Activated naive CD4-positive, alpha-beta T cell treated with anti-CD3 and anti-CD28 coated beads, Interleukin-2, amount 50 U/mL, for 72 hours (primary cell): ENCODE results near the gene EARS2. TPM values are rescaled to one million over a fixed set of nuclear protein-coding genes. Genes with fewer than 3 reads are reported as not detected.
"Not testable (repeated sequence)": the region's sequence is repeated elsewhere in the genome, so short reads cannot be mapped to it uniquely, and the experiment has no call there.

ENCODE experiments used
- ATAC-seq, 2 donors: fragments of 150-1000 bp; cut with Tn5 transposase; 2 replicates each; pipeline ENCODE4 v1.10.0; 2021; ENCODE audit warnings: mild to moderate bottlenecking in 2 of 2, moderate library complexity in 2 of 2
- DNase-seq, 2 donors: peaks; one replicate each; pipeline ENCODE4 v3.0.0; 2021 to 2022; ENCODE audit warnings: low spot score in 2 of 2
- H3K27ac Mint-ChIP-seq, 2 donors: one replicate each; pipeline ENCODE4 v1.8.0; 2022; ENCODE audit warnings: mild to moderate bottlenecking in 2 of 2, mixed read lengths in 2 of 2
- H3K36me3 Mint-ChIP-seq, 2 donors: one replicate each; pipeline ENCODE4 v1.8.0; 2022; ENCODE audit warnings: mixed read lengths in 2 of 2
- H3K9me3 Mint-ChIP-seq, 2 donors: one replicate each; pipeline ENCODE4 v1.8.0; 2022; ENCODE audit warnings: mixed read lengths in 2 of 2
- total RNA-seq, 2 donors: library from RNA; stranded (reverse); gene quantifications; one replicate each; pipeline ENCODE4 v1.2.3, GENCODE V29; 2022

Gene EARS2
- total RNA-seq, 2 donors from 2014 or later, result 22.9 to 30.6 TPM

DNA sequence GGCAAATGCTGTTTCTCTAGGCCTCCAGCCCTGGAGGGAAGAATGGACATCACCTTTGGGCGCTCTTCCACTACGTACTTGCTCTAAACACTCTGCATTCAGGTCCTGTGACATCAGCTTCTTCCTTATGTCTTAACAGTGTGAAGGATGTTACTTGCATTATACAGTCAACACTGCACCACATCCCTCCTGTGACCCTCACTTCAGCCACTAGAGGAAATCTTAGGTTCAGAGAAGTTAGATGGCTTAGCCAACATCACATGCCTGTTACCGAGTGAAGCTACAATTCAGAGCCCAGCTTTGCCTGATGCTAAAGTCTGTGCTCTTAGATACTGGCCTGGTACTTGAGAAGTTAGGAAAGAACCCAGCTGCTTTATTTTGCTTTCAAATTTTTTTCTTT is 18.7 kb upstream of the EARS2 start:
- no peaks in the 10 kb centered on the region for H3K9me3 Mint-ChIP-seq
- DNase-seq, result no peak
- peaks cover 0 to 8% of the 10 kb centered on the region in 2 donors for H3K36me3 Mint-ChIP-seq
- peak in 1 of 2 donors; percentile 38 for ATAC-seq
- H3K27ac Mint-ChIP-seq, result no peak overlapping the region

DNA sequence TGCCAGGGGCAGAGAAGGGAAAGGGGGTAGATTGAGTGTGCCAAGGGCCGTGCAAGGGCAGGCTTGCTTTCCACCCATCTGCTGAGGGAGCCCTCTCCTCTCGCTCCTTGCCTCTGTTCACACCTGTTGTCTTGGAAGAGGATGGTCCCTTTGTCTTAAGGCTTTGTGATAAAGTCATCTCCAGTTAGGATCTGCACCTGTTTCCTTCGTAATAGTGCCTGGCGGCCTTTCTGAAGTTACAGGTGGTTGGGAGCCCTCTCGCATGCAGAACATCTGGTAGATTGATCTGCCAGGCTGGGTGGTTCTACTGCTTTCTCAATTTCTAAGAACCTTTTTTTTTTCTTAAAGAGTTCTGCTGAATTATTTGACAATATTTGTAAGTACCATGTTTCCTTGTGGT is 16.7 kb upstream of the EARS2 start:
- H3K27ac Mint-ChIP-seq, result no peak overlapping the region
- no peaks in the 10 kb centered on the region for H3K9me3 Mint-ChIP-seq
- peaks cover 4 to 6% of the 10 kb centered on the region in 2 donors for H3K36me3 Mint-ChIP-seq
- ATAC-seq, result no peak
- DNase-seq, result no peak

DNA sequence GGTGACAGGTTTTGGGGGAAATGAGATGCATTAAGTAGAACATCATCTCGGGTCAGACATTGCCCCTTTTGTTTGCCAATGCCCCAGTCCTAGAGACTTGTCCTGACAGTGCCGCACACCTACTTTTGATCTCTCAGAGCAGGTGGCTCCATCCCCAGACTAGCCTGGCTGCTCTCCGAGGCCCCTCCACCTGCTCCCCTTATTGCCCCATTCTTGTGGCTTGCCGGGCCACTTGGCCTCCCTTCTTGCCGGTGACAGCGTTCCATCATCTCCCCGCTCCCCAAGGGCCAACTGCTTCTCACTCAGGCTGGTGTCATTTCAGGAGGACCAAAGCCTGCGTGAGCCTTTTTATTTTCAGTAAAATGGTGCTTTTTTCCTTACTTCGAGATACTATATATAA is 15.2 kb upstream of the EARS2 start:
- no peak overlapping the region for H3K27ac Mint-ChIP-seq
- DNase-seq, result no peak
- ATAC-seq, result no peak

DNA sequence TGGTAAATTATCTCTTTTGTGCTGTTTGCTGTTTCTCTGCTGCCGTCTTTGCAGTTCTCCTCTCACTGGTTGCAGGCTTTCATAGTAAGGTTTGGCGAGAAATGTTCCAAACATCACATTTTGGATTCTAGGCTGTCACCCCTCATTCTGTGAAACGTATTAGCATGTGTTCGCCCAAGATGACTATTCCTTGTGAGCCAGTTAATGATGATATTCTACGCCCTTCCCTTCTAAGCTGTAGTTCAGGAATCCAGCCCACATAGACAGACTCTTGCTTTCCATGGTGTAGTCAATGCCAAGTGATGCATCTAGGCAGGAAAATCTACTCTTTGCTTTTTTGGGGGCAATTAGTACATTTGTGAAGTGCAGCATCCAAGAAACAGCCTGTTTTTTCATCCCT is 14.7 kb upstream of the EARS2 start:
- ATAC-seq (no peak), DNase-seq (no peak)
- Mint-ChIP-seq H3K9me3 (no peaks in the 10 kb centered on the region), H3K27ac (no peak overlapping the region), H3K36me3 (peaks cover 6 to 9% of the 10 kb centered on the region in 2 donors)

More for the DNA sequence above, 15.2 kb upstream of the EARS2 start:
- Mint-ChIP-seq H3K36me3 (peaks cover 6 to 8% of the 10 kb centered on the region in 2 donors), H3K9me3 (no peaks in the 10 kb centered on the region)

DNA sequence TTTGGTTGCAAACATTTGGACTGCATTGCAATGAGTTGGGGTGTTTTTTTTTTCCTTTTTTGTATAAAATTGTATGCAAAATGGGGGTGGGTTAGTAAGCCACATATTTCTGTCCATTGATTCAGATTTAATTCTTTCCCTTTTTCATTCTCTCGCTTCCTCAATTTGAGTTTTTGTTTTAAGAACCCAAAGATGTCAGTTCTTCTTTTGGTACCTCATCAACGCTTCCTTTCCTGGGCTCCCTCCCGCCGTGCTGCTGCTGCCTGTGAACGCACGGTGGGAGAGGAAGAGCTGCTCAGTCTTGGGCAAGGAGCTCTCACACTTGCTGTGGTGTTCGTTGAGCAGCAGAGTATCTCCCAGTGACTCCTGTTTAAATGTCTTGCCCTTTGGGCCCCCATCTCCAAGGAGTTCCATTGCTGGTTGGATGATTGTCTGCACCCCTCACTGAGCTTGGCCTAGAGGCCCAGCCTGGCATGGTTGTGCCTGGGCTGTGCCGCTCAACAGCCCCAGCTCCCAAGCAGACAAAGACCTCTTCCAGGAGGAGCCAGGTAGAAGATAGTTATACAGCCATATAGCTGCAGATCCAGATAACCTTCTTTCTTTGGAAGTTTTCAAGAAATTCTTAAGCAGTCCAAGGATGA is 14.0 kb upstream of the EARS2 start:
- peak overlapping the region in 1 of 2 donors; percentile 47 for H3K27ac Mint-ChIP-seq
- ATAC-seq (no peak), DNase-seq (no peak)
- H3K9me3 Mint-ChIP-seq, result no peaks in the 10 kb centered on the region
- peaks cover 6 to 9% of the 10 kb centered on the region in 2 donors for H3K36me3 Mint-ChIP-seq

DNA sequence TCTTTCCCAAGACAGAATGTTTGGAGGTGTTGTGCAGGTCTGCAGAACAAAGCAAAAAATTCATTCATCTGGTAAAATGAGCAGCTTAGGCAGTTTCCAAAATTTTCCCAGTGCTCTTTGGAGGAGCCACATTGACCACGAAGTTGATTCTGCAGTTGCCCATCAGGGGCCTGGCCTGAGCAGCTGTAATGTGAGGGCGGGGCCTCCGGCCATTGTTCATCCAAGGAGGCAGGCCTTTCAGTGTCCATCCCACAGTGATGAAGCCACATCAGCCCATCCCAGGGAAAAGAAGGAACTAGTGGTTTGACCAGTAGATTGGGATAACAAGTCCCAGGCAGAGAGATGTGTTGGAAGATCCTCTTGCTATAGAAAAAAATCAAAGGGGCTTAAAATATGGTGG is 10.5 kb upstream of the EARS2 start:
- no peaks in the 10 kb centered on the region for H3K9me3 Mint-ChIP-seq
- ATAC-seq, result no peak
- DNase-seq, result no peak
- no peak overlapping the region for H3K27ac Mint-ChIP-seq
- peaks cover 14 to 18% of the 10 kb centered on the region in 2 donors for H3K36me3 Mint-ChIP-seq

DNA sequence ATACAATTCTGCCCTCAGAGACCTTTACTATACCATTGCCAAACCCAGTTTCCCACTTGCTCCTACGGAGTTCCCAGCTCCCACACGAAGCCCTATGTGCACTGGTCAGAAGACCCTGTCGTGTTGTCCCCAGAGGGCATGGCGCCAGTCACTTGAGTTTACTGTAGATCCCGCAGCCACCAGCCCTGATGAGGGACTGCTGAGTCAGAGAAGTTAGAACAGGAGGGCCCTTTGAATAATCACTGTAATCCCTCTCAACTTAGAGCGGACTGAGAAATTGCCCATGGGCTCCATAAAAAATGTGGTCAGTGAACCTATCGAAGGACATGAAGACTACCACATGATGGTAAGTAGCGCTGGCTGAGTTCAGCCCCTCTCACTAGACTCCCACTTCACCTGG is 9.6 kb upstream of the EARS2 start:
- Mint-ChIP-seq H3K36me3 (peaks cover 14 to 24% of the 10 kb centered on the region in 2 donors), H3K27ac (peak overlapping the region in 1 of 2 donors; percentile 36), H3K9me3 (no peaks in the 10 kb centered on the region)
- DNase-seq (no peak), ATAC-seq (no peak)

DNA sequence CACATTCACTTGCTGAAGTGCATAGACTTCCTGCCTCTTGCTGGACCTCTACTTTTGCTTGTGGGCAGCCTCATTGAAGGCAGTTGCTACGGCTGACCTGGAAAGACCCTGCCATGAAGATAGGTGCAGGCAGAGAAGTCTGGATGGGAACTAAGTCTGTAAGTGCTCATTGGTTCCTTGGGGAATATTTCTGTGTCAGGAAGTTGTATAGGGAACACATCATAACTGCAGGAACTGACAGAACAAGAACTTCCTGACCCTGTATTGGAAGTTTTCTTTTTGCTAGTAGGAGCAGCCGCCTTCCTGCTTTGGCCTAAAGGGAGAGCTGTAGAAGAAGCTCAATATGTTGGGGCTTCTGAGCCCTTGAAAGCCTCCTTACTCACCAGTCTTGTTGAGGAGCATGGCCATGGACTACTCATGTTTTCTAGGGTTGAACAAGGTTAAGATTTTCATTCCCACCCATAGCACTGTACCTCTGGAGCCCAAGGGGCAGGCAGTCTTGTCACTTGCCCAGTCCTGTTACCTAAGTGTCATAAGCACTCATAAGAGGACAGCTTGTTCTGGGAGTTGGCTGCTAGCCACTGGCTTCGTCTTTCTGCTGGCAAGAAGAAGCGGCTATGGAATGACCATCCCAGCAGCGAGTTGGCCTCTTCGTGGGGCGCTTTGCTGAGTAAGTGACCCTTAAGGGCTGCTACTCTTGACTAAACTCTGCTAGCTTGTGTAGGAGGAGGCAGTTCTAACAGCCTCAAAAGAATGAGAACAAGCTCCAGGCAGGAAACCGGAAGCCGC is 7.6 kb upstream of the EARS2 start:
- DNase-seq (no peak), ATAC-seq (no peak)
- Mint-ChIP-seq H3K9me3 (no peaks in the 10 kb centered on the region), H3K36me3 (peaks cover 12 to 22% of the 10 kb centered on the region in 2 donors), H3K27ac (no peak overlapping the region)

DNA sequence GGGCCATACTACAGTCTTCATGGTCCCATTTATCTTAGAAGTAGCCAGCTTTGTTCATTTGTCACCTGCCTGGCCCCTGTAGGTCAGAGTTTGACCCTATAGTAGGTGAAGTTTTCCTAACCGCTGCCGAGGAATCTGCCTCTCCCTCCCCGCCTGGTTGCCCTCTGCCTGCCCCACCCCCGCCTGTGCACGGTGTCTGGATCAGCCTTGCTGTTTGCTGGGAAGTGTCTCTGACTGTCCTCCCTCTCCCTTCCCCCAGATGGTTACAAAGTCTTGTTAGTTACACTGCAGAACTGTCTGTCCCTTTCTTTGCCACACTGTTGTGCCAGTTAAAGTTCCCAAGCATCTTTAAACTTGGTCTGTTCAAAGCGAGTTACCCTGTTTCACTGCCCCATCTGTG is 6.0 kb upstream of the EARS2 start:
- DNase-seq, result no peak
- no peak for ATAC-seq
- H3K27ac Mint-ChIP-seq, result peak overlapping the region in 1 of 2 donors; percentile 53
- no peaks in the 10 kb centered on the region for H3K9me3 Mint-ChIP-seq
- H3K36me3 Mint-ChIP-seq, result peaks cover 8 to 20% of the 10 kb centered on the region in 2 donors

DNA sequence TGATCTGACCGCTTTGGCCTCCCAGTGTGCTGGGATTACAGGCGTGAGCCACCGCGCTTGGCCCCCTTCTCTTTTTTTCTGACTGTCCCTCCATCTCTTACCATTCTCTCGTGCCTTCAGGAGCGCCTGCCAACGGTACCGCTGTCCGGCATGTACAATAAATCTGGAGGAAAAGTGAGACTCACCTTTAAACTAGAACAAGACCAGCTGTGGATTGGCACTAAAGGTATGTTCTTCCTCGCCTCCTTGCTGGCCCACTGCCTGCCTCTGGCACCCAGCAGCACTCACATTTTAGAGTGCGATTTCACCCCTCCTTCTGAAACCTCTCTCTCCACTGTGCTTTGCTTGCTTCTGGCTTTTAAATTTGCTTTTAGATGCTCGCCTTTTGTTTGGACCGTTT is 5.4 kb upstream of the EARS2 start:
- peaks cover 8 to 17% of the 10 kb centered on the region in 2 donors for H3K36me3 Mint-ChIP-seq
- ATAC-seq (no peak), DNase-seq (no peak)
- peak overlapping the region; percentile 53 to 88 for H3K27ac Mint-ChIP-seq
- no peaks in the 10 kb centered on the region for H3K9me3 Mint-ChIP-seq

DNA sequence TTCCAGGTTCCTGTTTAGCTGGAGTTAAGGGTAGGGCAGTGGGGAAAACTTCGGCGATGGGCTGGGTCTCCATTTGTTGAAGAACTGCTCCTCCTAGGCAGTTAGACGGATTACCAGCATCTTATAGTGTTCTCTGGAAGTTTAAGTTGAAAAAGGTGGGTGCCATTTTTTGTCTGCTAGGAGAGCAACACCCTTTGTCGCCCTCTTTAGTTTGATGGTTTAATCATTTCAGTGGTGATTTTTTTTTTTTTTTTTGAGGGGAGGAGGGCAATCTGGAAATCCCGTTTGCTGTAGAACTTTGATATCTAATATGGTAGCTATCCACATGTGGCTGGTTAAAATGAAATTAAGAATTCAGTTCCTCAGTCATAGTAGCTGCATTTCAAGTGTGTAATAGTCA is 4.4 kb upstream of the EARS2 start:
- Mint-ChIP-seq H3K27ac (peak overlapping the region; percentile 54 to 74), H3K36me3 (peaks cover 14 to 22% of the 10 kb centered on the region in 2 donors), H3K9me3 (no peaks in the 10 kb centered on the region)
- ATAC-seq (no peak), DNase-seq (no peak)

DNA sequence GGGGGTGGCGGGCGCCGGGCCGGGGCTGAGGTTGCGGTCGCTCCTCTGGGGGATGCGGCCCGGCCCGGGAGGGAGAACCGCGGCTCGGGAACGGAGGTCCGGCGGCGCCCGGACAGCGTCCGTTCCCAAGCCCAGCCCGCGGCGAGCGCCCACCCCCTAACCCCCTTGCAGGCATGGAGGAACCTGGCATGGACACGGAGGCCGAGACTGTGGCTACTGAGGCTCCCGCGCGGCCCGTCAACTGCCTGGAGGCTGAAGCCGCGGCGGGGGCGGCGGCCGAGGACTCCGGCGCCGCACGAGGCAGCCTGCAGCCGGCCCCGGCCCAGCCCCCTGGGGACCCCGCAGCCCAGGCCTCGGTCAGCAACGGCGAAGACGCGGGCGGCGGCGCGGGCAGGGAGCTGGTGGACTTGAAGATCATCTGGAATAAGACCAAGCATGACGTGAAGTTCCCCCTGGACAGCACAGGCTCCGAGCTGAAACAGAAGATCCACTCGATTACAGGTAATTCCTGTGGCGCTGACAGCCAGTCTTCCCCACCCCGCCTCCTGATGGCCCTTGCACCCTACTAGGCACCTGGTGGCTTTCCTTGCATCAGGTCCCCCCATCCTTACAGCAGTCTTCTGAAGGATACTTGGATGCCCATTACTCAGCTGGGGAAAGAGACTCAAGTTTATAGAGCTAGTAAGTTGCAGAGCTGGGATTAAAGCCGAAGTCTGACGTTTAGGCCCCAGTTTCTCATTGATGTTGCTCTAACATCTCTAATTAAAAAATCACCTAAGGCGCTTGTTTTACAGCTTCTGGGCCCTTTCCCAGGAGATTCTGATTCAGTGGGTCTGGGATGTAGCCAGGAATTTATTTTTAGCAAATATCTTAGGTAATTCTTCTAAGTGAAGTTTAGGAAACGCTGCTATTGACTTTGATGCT is 891 bp upstream of the EARS2 start:
- Mint-ChIP-seq H3K27ac (peak overlapping the region; percentile 94 to 98), H3K9me3 (no peaks in the 10 kb centered on the region), H3K36me3 (peaks cover 8 to 17% of the 10 kb centered on the region in 2 donors)
- DNase-seq (no peak), ATAC-seq (peak in 1 of 2 donors; percentile 4)

DNA sequence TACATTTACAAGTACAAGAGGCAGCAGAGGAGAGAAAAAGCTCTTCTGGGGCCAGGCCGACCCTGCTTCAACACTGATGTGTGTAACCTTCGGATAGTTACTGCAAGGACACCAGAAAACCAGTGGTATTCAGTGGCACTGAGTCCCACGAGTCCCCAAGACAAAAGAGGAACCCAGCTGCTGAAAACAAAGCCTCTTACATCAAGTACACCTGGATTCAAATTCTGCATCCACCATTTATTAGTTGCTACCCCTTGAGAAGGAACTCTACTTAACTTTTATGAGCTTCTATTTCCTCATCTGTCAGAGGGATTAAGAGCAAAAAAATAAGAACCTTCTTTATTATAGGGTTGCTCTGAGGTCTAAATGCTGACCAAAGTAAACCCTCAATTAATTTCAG is 2.6 kb downstream of the EARS2 start:
- Mint-ChIP-seq H3K36me3 (peaks cover 9 to 14% of the 10 kb centered on the region in 2 donors), H3K9me3 (no peaks in the 10 kb centered on the region), H3K27ac (no peak overlapping the region)
- ATAC-seq (no peak), DNase-seq (no peak)

DNA sequence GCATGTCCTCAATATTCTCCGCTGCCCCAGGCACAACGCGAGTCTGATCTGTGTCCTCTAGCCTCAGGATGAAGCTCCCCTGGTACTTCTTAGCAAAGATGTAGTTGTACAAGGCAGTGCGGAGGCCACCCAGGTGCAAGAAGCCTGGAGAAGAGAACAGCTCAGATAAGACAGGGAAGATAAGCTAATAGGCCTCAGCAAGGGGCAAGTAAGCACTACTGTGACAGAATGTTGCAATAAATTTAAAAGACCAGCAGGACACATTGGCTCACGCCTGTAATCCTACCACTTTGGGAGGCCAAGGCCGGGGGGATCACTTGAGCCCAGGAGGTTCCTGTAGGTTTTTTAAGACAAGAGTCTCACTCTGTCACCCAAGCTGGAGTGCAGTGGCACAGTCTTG is 5.0 kb downstream of the EARS2 start:
- no peak overlapping the region for H3K27ac Mint-ChIP-seq
- no peaks in the 10 kb centered on the region for H3K9me3 Mint-ChIP-seq
- no peak for ATAC-seq
- DNase-seq, result no peak
- peaks cover 17 to 19% of the 10 kb centered on the region in 2 donors for H3K36me3 Mint-ChIP-seq

DNA sequence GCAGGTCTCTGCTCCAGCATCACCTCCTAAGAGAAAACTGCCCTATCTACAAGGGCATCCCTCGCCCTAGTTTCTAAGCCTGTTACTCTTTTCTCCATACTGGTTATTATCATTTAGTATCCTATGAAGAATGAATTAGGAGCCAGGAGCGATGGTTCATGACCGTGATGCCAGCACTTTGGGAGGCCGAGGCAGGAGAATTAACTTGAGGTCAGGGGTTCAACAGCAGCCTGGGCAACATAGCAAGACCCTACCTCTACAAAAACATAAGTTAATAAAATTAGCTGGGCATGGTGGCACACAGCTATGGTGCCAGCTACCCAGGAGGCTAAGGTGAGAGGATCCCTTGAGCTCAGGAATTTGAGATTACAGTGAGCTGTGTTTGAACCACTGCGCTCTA is 7.2 kb downstream of the EARS2 start:
- H3K36me3 Mint-ChIP-seq, result peaks cover 11 to 13% of the 10 kb centered on the region in 2 donors
- no peaks in the 10 kb centered on the region for H3K9me3 Mint-ChIP-seq
- no peak for DNase-seq
- ATAC-seq, result no peak
- peak overlapping the region in 1 of 2 donors; percentile 86 for H3K27ac Mint-ChIP-seq

DNA sequence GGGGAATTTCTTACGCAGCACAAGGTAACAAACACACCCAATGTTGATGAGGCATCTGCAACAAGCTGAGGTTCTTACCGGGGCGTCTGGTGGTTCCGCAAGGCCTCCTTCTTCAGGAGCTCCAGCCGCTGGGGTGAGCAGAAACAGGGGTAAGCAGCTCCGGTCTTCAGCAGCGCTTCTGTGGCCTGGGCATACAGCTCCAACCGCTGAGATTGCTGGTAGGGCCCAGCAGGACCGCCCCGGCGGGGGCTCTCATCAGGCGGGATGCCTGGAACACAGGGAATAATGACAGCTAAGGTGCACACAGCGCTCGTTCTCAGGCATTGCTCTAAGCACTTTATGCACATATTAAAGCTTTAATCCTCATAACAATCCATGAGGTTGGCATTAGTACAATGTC is 12.7 kb downstream of the EARS2 start:
- ATAC-seq (no peak), DNase-seq (no peak)
- no peak overlapping the region for H3K27ac Mint-ChIP-seq
- H3K9me3 Mint-ChIP-seq, result no peaks in the 10 kb centered on the region
- H3K36me3 Mint-ChIP-seq, result peaks cover 5 to 13% of the 10 kb centered on the region in 2 donors

DNA sequence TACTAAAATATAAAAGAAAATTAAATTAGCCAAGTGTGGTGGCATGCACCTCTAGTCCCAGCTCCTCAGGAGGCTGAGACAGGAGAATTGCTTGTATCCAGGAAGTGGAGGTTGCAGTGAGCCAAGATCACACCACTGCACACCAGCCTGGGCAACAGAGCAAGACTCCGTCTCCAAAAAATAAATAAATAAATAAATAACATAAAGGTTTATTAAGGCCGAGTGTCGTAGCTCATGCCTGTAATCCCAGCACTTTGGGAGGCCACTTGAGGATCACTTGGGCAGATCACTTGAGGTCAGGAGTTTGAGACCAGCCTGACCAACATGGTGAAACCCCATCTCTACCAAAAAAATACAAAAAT is 16.4 kb downstream of the EARS2 start:
- not testable (repeated sequence) for H3K9me3 Mint-ChIP-seq, DNase-seq, ATAC-seq, H3K27ac Mint-ChIP-seq, H3K36me3 Mint-ChIP-seq
